H1 (cell line): ENCODE measurements around the gene ZBTB20. TPM values are rescaled to one million over a fixed set of nuclear protein-coding genes. Genes with fewer than 3 reads are reported as not detected.

Source experiments
- CTCF ChIA-PET: fragments of 300-600 bp; sonication (Branson Sonifier 250); formaldehyde crosslinking; loops from one replicate; lab custom pipeline; 2021; ENCODE audit not compliant: partially characterized antibody; lab: Charles Lee
- POLR2A ChIA-PET: fragments of 300-600 bp; sonication (Branson Sonifier 250); formaldehyde crosslinking; loops from one replicate; lab custom pipeline; 2021; ENCODE audit warnings: inconsistent platforms; ENCODE audit not compliant: partially characterized antibody; lab: Charles Lee
- DNase-seq, 2 experiments: peaks; one replicate each; pipeline versions ENCODE4 v3.0.0 to v3.0.0-alpha.2; 2010 to 2022; ENCODE audit warnings: low spot score in 2 of 2, low read depth in 1 of 2, mixed read lengths in 1 of 2
- FAIRE-seq: peaks from 2 replicates; lab custom pipeline; 2011; peaks lifted over from hg19 to GRCh38; lab: Jason Lieb, UNC
- H2AFZ ChIP-seq: 2 replicates; pipeline ENCODE4 v1.8.1; 2012; ENCODE audit warnings: low read length, inconsistent platforms
- H2AK5ac ChIP-seq: 2 replicates; pipeline ENCODE4 v1.6.1; 2013; ENCODE audit warnings: low read depth, low read length
- H2BK120ac ChIP-seq: replicated peaks from 2 replicates; pipeline ENCODE3; 2013; ENCODE audit warnings: low read depth, low read length, inconsistent platforms
- H2BK12ac ChIP-seq: 2 replicates; pipeline ENCODE4 v1.6.1; 2013; ENCODE audit warnings: low read depth, low read length
- H2BK15ac ChIP-seq: 2 replicates; pipeline ENCODE4 v1.6.1; 2013; ENCODE audit warnings: low read length
- H2BK20ac ChIP-seq: 2 replicates; pipeline ENCODE4 v1.6.1; 2013; ENCODE audit warnings: low read length
- H2BK5ac ChIP-seq: 2 replicates; pipeline ENCODE4 v1.6.1; 2013; ENCODE audit warnings: low read depth, low read length
- H3K14ac ChIP-seq: 2 replicates; pipeline ENCODE4 v1.6.1; 2013; ENCODE audit warnings: inconsistent platforms; ENCODE audit not compliant: insufficient read length
- H3K18ac ChIP-seq: 2 replicates; pipeline ENCODE4 v1.6.1; 2013; ENCODE audit warnings: low read length; ENCODE audit errors: extremely low read depth
- H3K23ac ChIP-seq: 2 replicates; pipeline ENCODE4 v1.6.1; 2013; ENCODE audit warnings: inconsistent platforms; ENCODE audit not compliant: insufficient read length
- H3K23me2 ChIP-seq: 2 replicates; pipeline ENCODE4 v1.6.1; 2013; ENCODE audit warnings: low read depth, low read length
- H3K27ac ChIP-seq: 2 replicates; pipeline ENCODE4 v1.6.1; 2011; ENCODE audit warnings: low read depth, low read length, inconsistent platforms
- H3K27me3 ChIP-seq, 4 experiments: replicated peaks in 1 of 4; 1 replicate in 1 of 4; 2 replicates in 3 of 4; pipeline versions ENCODE4 v1.6.1 to v1.8.1; 2011 to 2013; ENCODE audit warnings: low read length in 3 of 4, mild to moderate bottlenecking in 3 of 4, inconsistent platforms in 2 of 4, mixed read lengths in 2 of 4, moderate library complexity in 1 of 4; ENCODE audit not compliant: control insufficient read depth in 3 of 4, insufficient read depth in 3 of 4; ENCODE audit errors: extremely low read depth in 1 of 4
- H3K36me3 ChIP-seq, 4 experiments: 2 replicates each; pipeline versions ENCODE4 v1.6.1 to v1.8.1; 2011 to 2013; ENCODE audit warnings: mild to moderate bottlenecking in 4 of 4, low read length in 3 of 4, moderate library complexity in 2 of 4, control low read depth in 1 of 4, inconsistent platforms in 1 of 4; ENCODE audit not compliant: insufficient read depth in 4 of 4, control insufficient read depth in 2 of 4
- H3K4ac ChIP-seq: replicated peaks from 2 replicates; pipeline ENCODE3; 2013; ENCODE audit warnings: low read length, low read depth, mixed read lengths, inconsistent platforms; ENCODE audit not compliant: insufficient read length
- H3K4me1 ChIP-seq, 4 experiments: replicated peaks in 1 of 4; 1 replicate in 1 of 4; 2 replicates in 3 of 4; pipeline versions ENCODE4 v1.6.1 to v1.8.1; 2011 to 2013; ENCODE audit warnings: low read length in 3 of 4, inconsistent platforms in 2 of 4, mixed read lengths in 1 of 4; ENCODE audit not compliant: insufficient read depth in 4 of 4, control insufficient read depth in 3 of 4
- H3K4me2 ChIP-seq, 2 experiments: 2 replicates each; pipeline versions ENCODE4 v1.6.1 to v1.8.1; 2011 to 2013; ENCODE audit warnings: low read depth in 2 of 2, low read length in 2 of 2, control low read depth in 1 of 2, inconsistent platforms in 1 of 2, mild to moderate bottlenecking in 1 of 2; ENCODE audit not compliant: insufficient read depth in 1 of 2
- H3K4me3 ChIP-seq, 4 experiments: fragments of 200-600, 300-600 bp in 1 of 4; sonication (generic), shearing (Covaris generic), sonication (Bioruptor Twin) in 1 of 4; 2 replicates each; pipeline versions ENCODE4 v1.5.1 to v1.8.1; 2011 to 2016; ENCODE audit warnings: low read length in 4 of 4, low read depth in 3 of 4, control low read depth in 2 of 4, inconsistent platforms in 2 of 4, mild to moderate bottlenecking in 2 of 4, mixed read lengths in 1 of 4, moderate library complexity in 1 of 4; ENCODE audit not compliant: insufficient read depth in 2 of 4; ENCODE audit errors: extremely low read depth in 1 of 4
- H3K56ac ChIP-seq: replicated peaks from 2 replicates; pipeline ENCODE3; 2013; ENCODE audit warnings: low read depth, mild to moderate bottlenecking, mixed read lengths, low read length, inconsistent platforms; ENCODE audit not compliant: insufficient read length
- H3K79me1 ChIP-seq: 2 replicates; pipeline ENCODE4 v1.6.1; 2013; ENCODE audit warnings: low read depth, low read length, control low read depth
- H3K79me2 ChIP-seq, 2 experiments: 2 replicates each; pipeline versions ENCODE4 v1.6.1 to v1.8.1; 2012 to 2013; ENCODE audit warnings: low read length in 2 of 2, mild to moderate bottlenecking in 2 of 2, inconsistent platforms in 1 of 2; ENCODE audit not compliant: insufficient read depth in 2 of 2, control insufficient read depth in 1 of 2
- H3K9ac ChIP-seq, 4 experiments: replicated peaks in 1 of 4; 1 replicate in 1 of 4; 2 replicates in 3 of 4; pipeline versions ENCODE4 v1.6.1 to v1.8.1; 2011 to 2013; ENCODE audit warnings: low read depth in 3 of 4, low read length in 3 of 4, control low read depth in 2 of 4, mild to moderate bottlenecking in 2 of 4, moderate library complexity in 2 of 4, inconsistent platforms in 1 of 4; ENCODE audit errors: extremely low read depth in 1 of 4
- H3K9me3 ChIP-seq, 2 experiments: 2 replicates each; pipeline versions ENCODE4 v1.6.1 to v1.8.1; 2012 to 2013; ENCODE audit warnings: mild to moderate bottlenecking in 2 of 2, moderate library complexity in 2 of 2, control low read depth in 1 of 2, inconsistent platforms in 1 of 2, low read depth in 1 of 2, low read length in 1 of 2, mixed read lengths in 1 of 2; ENCODE audit not compliant: insufficient read depth in 2 of 2
- H4K20me1 ChIP-seq, 2 experiments: replicated peaks in 1 of 2; 2 replicates each; pipeline versions ENCODE3 to v1.8.1; 2011 to 2013; ENCODE audit warnings: inconsistent platforms in 2 of 2, low read length in 2 of 2, mild to moderate bottlenecking in 1 of 2; ENCODE audit not compliant: insufficient read depth in 2 of 2, control insufficient read depth in 1 of 2
- H4K5ac ChIP-seq: 2 replicates; pipeline ENCODE4 v1.6.1; 2013; ENCODE audit warnings: low read length, low read depth, mixed read lengths, inconsistent platforms; ENCODE audit not compliant: insufficient read length
- H4K8ac ChIP-seq: 2 replicates; pipeline ENCODE4 v1.8.0; 2013; ENCODE audit warnings: mild to moderate bottlenecking, moderate library complexity, low read length, inconsistent platforms; ENCODE audit not compliant: insufficient read depth; ENCODE audit errors: extremely low read depth
- H4K91ac ChIP-seq: replicated peaks from 2 replicates; pipeline ENCODE3; 2013; ENCODE audit warnings: low read length, mixed read lengths, inconsistent platforms; ENCODE audit not compliant: insufficient read length
- CBX5 ChIP-seq: fragments of 300-800, 300-1000 bp; sonication (generic); IDR thresholded peaks from 2 replicates; pipeline ENCODE4 v1.7.1; 2016; ENCODE audit warnings: antibody characterized with exemption, low read length, low read depth
- CEBPB ChIP-seq: IDR thresholded peaks from 2 replicates; pipeline ENCODE4 v1.6.1; 2012; ENCODE audit warnings: low read depth, low read length
- CHD1 ChIP-seq: IDR thresholded peaks from 2 replicates; pipeline ENCODE4 v1.6.1; 2012; ENCODE audit warnings: low read depth, low read length, improper control_type of control experiment
- EGR1 ChIP-seq: IDR thresholded peaks from 2 replicates; pipeline ENCODE4 v1.6.1; 2011; ENCODE audit warnings: low read depth, low read length, borderline replicate concordance
- HDAC6 ChIP-seq: IDR thresholded peaks from one replicate; pipeline ENCODE4 v1.7.1; 2012; ENCODE audit warnings: low read depth, mild to moderate bottlenecking, inconsistent platforms, low read length, moderate library complexity
- KDM1A ChIP-seq: fragments of 200-600, 300-600 bp; sonication (generic); IDR thresholded peaks from 2 replicates; pipeline ENCODE4 v1.7.1; 2016; ENCODE audit warnings: mild to moderate bottlenecking, low read length, borderline replicate concordance
- NANOG ChIP-seq: IDR thresholded peaks from 2 replicates; pipeline ENCODE4 v1.6.1; 2011; ENCODE audit warnings: low read length, low read depth, mild to moderate bottlenecking, inconsistent platforms; ENCODE audit not compliant: insufficient read depth, poor library complexity, severe bottlenecking
- POLR2A ChIP-seq, 2 experiments: IDR thresholded peaks; 1 replicate in 1 of 2; 2 replicates in 1 of 2; pipeline ENCODE4 v1.6.1; 2011; ENCODE audit warnings: low read depth in 2 of 2, low read length in 2 of 2, mild to moderate bottlenecking in 2 of 2; ENCODE audit errors: control extremely low read depth in 1 of 2
- RXRA ChIP-seq: IDR thresholded peaks from 2 replicates; pipeline ENCODE4 v1.6.1; 2011; ENCODE audit warnings: low read depth, mild to moderate bottlenecking, low read length, moderate library complexity; ENCODE audit not compliant: insufficient read depth
- SIX5 ChIP-seq: IDR thresholded peaks from 2 replicates; pipeline ENCODE4 v1.6.1; 2011; ENCODE audit warnings: mild to moderate bottlenecking, low read depth, low read length
- SP2 ChIP-seq: IDR thresholded peaks from 2 replicates; pipeline ENCODE4 v1.6.1; 2012; ENCODE audit warnings: mild to moderate bottlenecking, low read length, inconsistent platforms
- TEAD4 ChIP-seq: IDR thresholded peaks from 2 replicates; pipeline ENCODE4 v1.6.1; 2012; ENCODE audit warnings: low read depth, low read length, inconsistent platforms, mixed read lengths
- WGBS, 2 experiments: shearing (Covaris generic) in 1 of 2; methylation state at CpG; one replicate each; pipeline versions ENCODE4 v1.1.6 to v1.1.7; 2013 to 2015; ENCODE audit warnings: low lambda C conversion rate in 2 of 2, mixed read lengths in 2 of 2, inconsistent platforms in 1 of 2, low coverage in 1 of 2, missing lambda C conversion rate in 1 of 2; ENCODE audit not compliant: insufficient replicate concordance in 2 of 2, insufficient coverage in 1 of 2, insufficient read length in 1 of 2; ENCODE audit errors: extremely low coverage in 1 of 2, missing lambda C conversion rate in 1 of 2; 5-methylcytosine and 5-hydroxymethylcytosine counted together
- polyA plus RNA-seq, 7 experiments: library from polyadenylated mRNA; depleted of rRNA in 3 of 7; stranded (reverse) in 5 of 7; unstranded in 2 of 7; fragments of >200 nt in 5 of 7; fragments of 200-250 nt in 2 of 7; gene quantifications; 1 replicate in 5 of 7; 2 replicates in 1 of 7; 4 replicates in 1 of 7; pipeline versions ENCODE4 v1.2.1 to v1.2.3, GENCODE V29; 2011 to 2013; ENCODE audit warnings: missing spikeins in 2 of 7, mixed read lengths in 2 of 7
- total RNA-seq: library from RNA; stranded (reverse); fragmentation: NEBNext Ultra II Directional; extraction: Animal tissue kit (Norgen Biotek cat#: 25700); gene quantifications from 2 replicates; pipeline ENCODE4 v1.2.1, GENCODE V29; 2021
- TF ChIP-seq, protein P1 (sequence below): IDR thresholded peaks from 2 replicates; pipeline ENCODE4 v1.6.1; 2011; ENCODE audit warnings: low read length, improper control_type of control experiment
- TF ChIP-seq, protein P2 (sequence below): IDR thresholded peaks from 2 replicates; pipeline ENCODE4 v1.6.1; 2011; ENCODE audit warnings: low read depth, mild to moderate bottlenecking, low read length; ENCODE audit not compliant: insufficient read depth

The ZBTB20 gene
- total and polyA plus RNA-seq, 2 of the 8 experiments (the other 6 are each of a cell fraction or from before 2014, with no cell fraction given) = 0.35 to 1.3 TPM

GRCh38 chr3:114627770-114628169 lies 519.3 kb downstream of the ZBTB20 start:
- Histone ChIP-seq H2AFZ (no peak overlapping the region), H2BK12ac (no peak overlapping the region), H3K4me3 (no peak overlapping the region), H3K23ac (no peak overlapping the region), H3K56ac (no peak overlapping the region), H2BK120ac (no peak overlapping the region), H3K27me3 (no peaks in the 10 kb centered on the region), H3K4ac (no peak overlapping the region), H4K91ac (no peak overlapping the region), H4K20me1 (no peaks in the 10 kb centered on the region), H3K27ac (no peak overlapping the region), H2BK20ac (no peak overlapping the region), H3K18ac (no peak overlapping the region), H3K14ac (no peak overlapping the region), H2BK15ac (no peak overlapping the region), H2BK5ac (no peak overlapping the region), H3K9me3 (no peaks in the 10 kb centered on the region), H4K8ac (no peak overlapping the region), H3K9ac (no peak overlapping the region), H3K23me2 (no peaks in the 10 kb centered on the region), H3K79me1 (no peaks in the 10 kb centered on the region), H2AK5ac (no peak overlapping the region), H4K5ac (no peak overlapping the region), H3K4me1 (no peaks in the 10 kb centered on the region), H3K36me3 (no peaks in the 10 kb centered on the region), H3K4me2 (no peak overlapping the region), H3K79me2 (no peaks in the 10 kb centered on the region)
- FAIRE-seq (no peak), DNase-seq (no peak)
- CTCF ChIA-PET = interaction anchor here (0.8 to 1.4 kb wide), 4 partner anchors 9 to 265 kb away, joined by 3 to 5 read pairs (median 4); no protein-coding TSS in a partner anchor
- POLR2A ChIA-PET = no interaction called here
- 92% methylated on average over 4 of the region's 4 CpGs; no CpG with 5 or more reads in 1 of the 2 experiments for WGBS, 2 experiments
- TF ChIP-seq, protein P1, sequence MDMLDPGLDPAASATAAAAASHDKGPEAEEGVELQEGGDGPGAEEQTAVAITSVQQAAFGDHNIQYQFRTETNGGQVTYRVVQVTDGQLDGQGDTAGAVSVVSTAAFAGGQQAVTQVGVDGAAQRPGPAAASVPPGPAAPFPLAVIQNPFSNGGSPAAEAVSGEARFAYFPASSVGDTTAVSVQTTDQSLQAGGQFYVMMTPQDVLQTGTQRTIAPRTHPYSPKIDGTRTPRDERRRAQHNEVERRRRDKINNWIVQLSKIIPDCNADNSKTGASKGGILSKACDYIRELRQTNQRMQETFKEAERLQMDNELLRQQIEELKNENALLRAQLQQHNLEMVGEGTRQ = no peak
- TF ChIP-seq RXRA (no peak), SIX5 (no peak), POLR2A (IDR thresholded peaks at IDR 0.05; ENCODE audit: control extremely low read depth in 1 of 2, low read depth in 2 of 2, low read length in 2 of 2) (no peak), CHD1 (no peak), KDM1A (no peak), CEBPB (no peak), NANOG (no peak), TEAD4 (no peak), SP2 (no peak), EGR1 (no peak), CBX5 (no peak), HDAC6 (no peak)
- TF ChIP-seq, protein P2, sequence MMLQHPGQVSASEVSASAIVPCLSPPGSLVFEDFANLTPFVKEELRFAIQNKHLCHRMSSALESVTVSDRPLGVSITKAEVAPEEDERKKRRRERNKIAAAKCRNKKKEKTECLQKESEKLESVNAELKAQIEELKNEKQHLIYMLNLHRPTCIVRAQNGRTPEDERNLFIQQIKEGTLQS = no peak
